IMR-90 (cell line): Measurements from ENCODE around the gene DACH1. TPM values are rescaled to one million over a fixed set of nuclear protein-coding genes. Genes with fewer than 3 reads are reported as not detected.

Experiments
- ATAC-seq: fragments of 200-7000 bp; cut with Tn5 transposase; 2 replicates; pipeline ENCODE4 v1.9.1; 2020; ENCODE audit warnings: low read depth, mild to moderate bottlenecking, moderate library complexity
- BruUV-seq: library from RNA; stranded (reverse); fragments of 400-500 nt; replicated peaks from 2 replicates; lab custom pipeline; 2021; lab: Mats Ljungman, UMichigan
- CTCF ChIA-PET: fragments of 300-600 bp; formaldehyde crosslinking; extraction: SDS; loops from one replicate; lab custom pipeline; 2021; ENCODE audit warnings: antibody characterized with exemption; lab: Yijun Ruan, JAX
- POLR2A ChIA-PET: fragments of 300-600 bp; sonication (Branson Sonifier 250); formaldehyde crosslinking; loops from one replicate; lab custom pipeline; 2022; ENCODE audit warnings: antibody characterized with exemption; ENCODE audit not compliant: unreplicated experiment; lab: Charles Lee
- DNase-seq: peaks from one replicate; pipeline ENCODE4 v3.0.0; 2013
- H2AFZ ChIP-seq: replicated peaks from 2 replicates; pipeline ENCODE3; 2013; ENCODE audit warnings: low read length, mild to moderate bottlenecking; ENCODE audit not compliant: poor library complexity
- H2AK5ac ChIP-seq: 2 replicates; pipeline ENCODE4 v1.6.1; 2013; ENCODE audit warnings: low read depth, low read length, inconsistent platforms
- H2AK9ac ChIP-seq: replicated peaks from 2 replicates; pipeline ENCODE3; 2013; ENCODE audit warnings: mild to moderate bottlenecking, low read depth, low read length, moderate library complexity; ENCODE audit not compliant: poor library complexity
- H2BK120ac ChIP-seq: 2 replicates; pipeline ENCODE4 v1.6.1; 2013; ENCODE audit warnings: low read depth, low read length, inconsistent platforms
- H2BK15ac ChIP-seq: 3 replicates; pipeline ENCODE4 v1.6.1; 2013; ENCODE audit warnings: low read depth, low read length, inconsistent platforms
- H2BK20ac ChIP-seq: 2 replicates; pipeline ENCODE4 v1.6.1; 2013; ENCODE audit warnings: low read depth, mild to moderate bottlenecking, inconsistent platforms, low read length, moderate library complexity
- H2BK5ac ChIP-seq: 2 replicates; pipeline ENCODE4 v1.6.1; 2013; ENCODE audit warnings: mild to moderate bottlenecking, low read depth, low read length, inconsistent platforms; ENCODE audit not compliant: poor library complexity, severe bottlenecking
- H3K14ac ChIP-seq: replicated peaks from 2 replicates; pipeline ENCODE4 v1.6.1; 2013; ENCODE audit warnings: low read depth, low read length, inconsistent platforms
- H3K18ac ChIP-seq: 2 replicates; pipeline ENCODE4 v1.6.1; 2013; ENCODE audit warnings: low read depth, low read length, control low read depth
- H3K23ac ChIP-seq: 2 replicates; pipeline ENCODE4 v1.6.1; 2013; ENCODE audit warnings: low read depth, low read length, inconsistent platforms
- H3K27ac ChIP-seq: 2 replicates; pipeline ENCODE4 v1.5.1; 2013; ENCODE audit warnings: mild to moderate bottlenecking, control low read depth, low read length; ENCODE audit not compliant: insufficient read depth
- H3K27me3 ChIP-seq: 2 replicates; pipeline ENCODE4 v1.6.1; 2013; ENCODE audit warnings: low read length; ENCODE audit not compliant: control insufficient read depth, insufficient read depth
- H3K36me3 ChIP-seq: 2 replicates; pipeline ENCODE4 v1.6.1; 2013; ENCODE audit warnings: low read length, mixed read lengths; ENCODE audit not compliant: control insufficient read depth, insufficient read depth
- H3K4ac ChIP-seq: 2 replicates; pipeline ENCODE4 v1.6.1; 2013; ENCODE audit warnings: low read depth, low read length, inconsistent platforms
- H3K4me1 ChIP-seq: 2 replicates; pipeline ENCODE4 v1.6.1; 2013; ENCODE audit warnings: low read length, mixed read lengths; ENCODE audit not compliant: control insufficient read depth, insufficient read depth
- H3K4me2 ChIP-seq: 2 replicates; pipeline ENCODE4 v1.6.1; 2013; ENCODE audit warnings: low read depth, mild to moderate bottlenecking, control low read depth, low read length, moderate library complexity
- H3K4me3 ChIP-seq: 2 replicates; pipeline ENCODE4 v1.5.1; 2013; ENCODE audit warnings: low read depth, mild to moderate bottlenecking, control low read depth, low read length, moderate library complexity; ENCODE audit not compliant: insufficient read depth
- H3K56ac ChIP-seq: 2 replicates; pipeline ENCODE4 v1.6.1; 2013; ENCODE audit warnings: low read length, inconsistent platforms; ENCODE audit not compliant: insufficient read depth; ENCODE audit errors: extremely low read depth
- H3K79me1 ChIP-seq, 2 experiments: 2 replicates each; pipeline ENCODE4 v1.6.1; 2013; ENCODE audit warnings: low read length in 2 of 2, inconsistent platforms in 1 of 2, low read depth in 1 of 2
- H3K9ac ChIP-seq: 2 replicates; pipeline ENCODE4 v1.6.1; 2013; ENCODE audit warnings: low read depth, low read length, control low read depth
- H3K9me1 ChIP-seq: 2 replicates; pipeline ENCODE4 v1.6.1; 2013; ENCODE audit warnings: low read length, inconsistent platforms; ENCODE audit not compliant: insufficient read depth
- H3K9me3 ChIP-seq: 2 replicates; pipeline ENCODE4 v1.6.1; 2013; ENCODE audit warnings: low read length; ENCODE audit not compliant: control insufficient read depth, insufficient read depth
- H4K20me1 ChIP-seq: 2 replicates; pipeline ENCODE4 v1.6.1; 2013; ENCODE audit warnings: low read length, inconsistent platforms; ENCODE audit not compliant: insufficient read depth
- H4K5ac ChIP-seq: 2 replicates; pipeline ENCODE4 v1.6.1; 2013; ENCODE audit warnings: mild to moderate bottlenecking, low read depth, low read length, control low read depth
- H4K8ac ChIP-seq, 2 experiments: 2 replicates each; pipeline ENCODE4 v1.6.1; 2013; ENCODE audit warnings: low read depth in 2 of 2, low read length in 2 of 2, control low read depth in 1 of 2, inconsistent platforms in 1 of 2
- H4K91ac ChIP-seq: 2 replicates; pipeline ENCODE4 v1.6.1; 2013; ENCODE audit warnings: low read depth, low read length, inconsistent platforms; ENCODE audit not compliant: insufficient read depth
- BHLHE40 ChIP-seq: fragments of 150-350 bp; IDR thresholded peaks from 2 replicates; pipeline ENCODE4 v1.6.1; 2016; ENCODE audit warnings: mild to moderate bottlenecking, low read depth, low read length
- CHD1 ChIP-seq: IDR thresholded peaks from 2 replicates; pipeline ENCODE4 v1.6.1; 2012; ENCODE audit warnings: low read depth, low read length, improper control_type of control experiment
- MAFK ChIP-seq: IDR thresholded peaks from 2 replicates; pipeline ENCODE4 v1.6.1; 2012; ENCODE audit warnings: low read depth, low read length, improper control_type of control experiment
- MAZ ChIP-seq: IDR thresholded peaks from 2 replicates; pipeline ENCODE4 v1.6.1; 2012; ENCODE audit warnings: low read depth, mild to moderate bottlenecking, low read length, improper control_type of control experiment, moderate library complexity, borderline replicate concordance
- NFE2L2 ChIP-seq: fragments of 150-350 bp; IDR thresholded peaks from 2 replicates; pipeline ENCODE4 v1.6.1; 2016; ENCODE audit warnings: low read depth, mild to moderate bottlenecking, low read length
- POLR2A ChIP-seq: IDR thresholded peaks from 2 replicates; pipeline ENCODE4 v1.6.1; 2012; ENCODE audit warnings: mild to moderate bottlenecking, low read depth, low read length
- RCOR1 ChIP-seq: IDR thresholded peaks from 2 replicates; pipeline ENCODE4 v1.6.1; 2012; ENCODE audit warnings: mild to moderate bottlenecking, low read length, improper control_type of control experiment; ENCODE audit not compliant: insufficient replicate concordance
- RFX5 ChIP-seq: IDR thresholded peaks from 2 replicates; pipeline ENCODE4 v1.8.0; 2012; ENCODE audit warnings: low read depth, mild to moderate bottlenecking, low read length, moderate library complexity
- SMC3 ChIP-seq: fragments of 150-350 bp; IDR thresholded peaks from 2 replicates; pipeline ENCODE4 v1.6.1; 2016; ENCODE audit warnings: low read depth, mild to moderate bottlenecking, antibody characterized with exemption, low read length, moderate library complexity
- WGBS, 2 experiments: methylation state at CpG; one replicate each; pipeline versions ENCODE4 v1.1.5 to v1.1.7; 2013; ENCODE audit warnings: missing lambda C conversion rate in 2 of 2; ENCODE audit not compliant: insufficient read length in 1 of 2; ENCODE audit errors: extremely low coverage in 2 of 2; 5-methylcytosine and 5-hydroxymethylcytosine counted together
- dilution Hi-C: fragments of 300-500 bp; cut with HindIII; formaldehyde crosslinking; loops from one replicate; pipeline ENCODE4 v1.14.3; 2018; ENCODE audit warnings: low sequenced_read_pairs; ENCODE audit not compliant: unreplicated experiment
- in situ Hi-C: fragments of 300-500 bp; cut with MboI; formaldehyde crosslinking; loops from 3 replicates; pipeline ENCODE4 v1.14.3; 2019; ENCODE audit warnings: low sequenced_read_pairs, inconsistent platforms, mixed read lengths
- intact Hi-C: fragments of 100-400 bp; cut with micrococcal nuclease; formaldehyde crosslinking; loops from 2 replicates; pipeline ENCODE4 v1.10.0; 2022
- polyA plus RNA-seq, 3 experiments: library from polyadenylated mRNA; depleted of rRNA; stranded (reverse); fragments of >200 nt; gene quantifications; 2 replicates each; pipeline ENCODE4 v1.2.3, GENCODE V29; 2012; ENCODE audit warnings: low replicate concordance in 1 of 3
- total RNA-seq: library from RNA; depleted of rRNA; stranded (reverse); fragments of >200 nt; gene quantifications from 2 replicates; pipeline ENCODE4 v1.2.3, GENCODE V29; 2012
- TF ChIP-seq, protein P1 (sequence below): fragments of 150-350 bp; IDR thresholded peaks from 2 replicates; pipeline ENCODE4 v1.6.1; 2016; ENCODE audit warnings: low read depth, mild to moderate bottlenecking, low read length, moderate library complexity, borderline replicate concordance

Gene DACH1
- total and polyA plus RNA-seq, 2 of the 4 experiments (the other 2 are of a cell fraction), result not detected

DNA sequence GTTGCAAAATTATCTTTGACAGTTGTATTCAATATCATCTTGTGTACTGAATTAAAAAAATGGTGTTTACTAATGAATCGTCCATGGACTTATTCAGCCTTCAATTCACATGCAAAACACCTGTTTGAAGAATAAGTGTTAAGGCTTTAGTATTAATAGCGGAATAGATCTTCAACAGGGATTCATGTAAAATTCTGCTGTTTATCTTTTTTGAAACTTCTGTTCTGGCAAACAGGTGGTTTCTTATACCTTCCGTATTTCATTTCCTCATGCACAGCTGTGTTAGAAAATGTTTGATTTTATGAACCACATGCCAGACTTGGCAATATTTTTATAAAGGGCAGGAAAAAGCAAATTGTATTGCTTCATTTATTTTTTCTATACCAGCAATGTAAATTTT, 255.7 kb downstream of the DACH1 start:
- Histone ChIP-seq H4K20me1 (no peaks in the 10 kb centered on the region), H2BK5ac (no peak overlapping the region), H2BK120ac (no peak overlapping the region), H3K4me1 (no peaks in the 10 kb centered on the region), H2AK9ac (no peak overlapping the region), H3K23ac (no peak overlapping the region), H3K4me3 (no peak overlapping the region), H3K14ac (no peak overlapping the region), H2BK20ac (no peak overlapping the region), H2AK5ac (no peak overlapping the region), H3K4ac (no peak overlapping the region), H4K5ac (no peak overlapping the region), H3K79me1 (no peaks in the 10 kb centered on the region), H3K4me2 (no peak overlapping the region), H4K8ac (no peak overlapping the region), H2AFZ (no peak overlapping the region), H4K91ac (no peak overlapping the region), H3K27me3 (no peaks in the 10 kb centered on the region), H3K18ac (no peak overlapping the region), H3K27ac (no peak overlapping the region), H3K36me3 (no peaks in the 10 kb centered on the region), H3K9me1 (no peaks in the 10 kb centered on the region), H3K56ac (no peak overlapping the region), H2BK15ac (no peak overlapping the region), H3K9ac (no peak overlapping the region), H3K9me3 (0 out of 2 replicates have a peak, but pooled peaks cover 2% of the 10 kb centered on the region)
- no peak for DNase-seq
- no CpG with 5 or more reads among the region's 3 CpGs for WGBS, 2 experiments
- in situ Hi-C loops, result no loop called here
- dilution Hi-C loops, result no loop called here
- no TSS peak for BruUV-seq
- ATAC-seq, result no peak
- POLR2A ChIA-PET, result no interaction called here
- CTCF ChIA-PET, result no interaction called here
- intact Hi-C loops, result no loop called here
- TF ChIP-seq SMC3 (no peak), NFE2L2 (no peak), RCOR1 (no peak), CHD1 (no peak), RFX5 (no peak), MAFK (no peak), BHLHE40 (no peak), MAZ (no peak), POLR2A (no peak)
- TF ChIP-seq, protein P1, sequence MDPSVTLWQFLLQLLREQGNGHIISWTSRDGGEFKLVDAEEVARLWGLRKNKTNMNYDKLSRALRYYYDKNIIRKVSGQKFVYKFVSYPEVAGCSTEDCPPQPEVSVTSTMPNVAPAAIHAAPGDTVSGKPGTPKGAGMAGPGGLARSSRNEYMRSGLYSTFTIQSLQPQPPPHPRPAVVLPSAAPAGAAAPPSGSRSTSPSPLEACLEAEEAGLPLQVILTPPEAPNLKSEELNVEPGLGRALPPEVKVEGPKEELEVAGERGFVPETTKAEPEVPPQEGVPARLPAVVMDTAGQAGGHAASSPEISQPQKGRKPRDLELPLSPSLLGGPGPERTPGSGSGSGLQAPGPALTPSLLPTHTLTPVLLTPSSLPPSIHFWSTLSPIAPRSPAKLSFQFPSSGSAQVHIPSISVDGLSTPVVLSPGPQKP, result no peak
